G401.6 (cell line): Measurements from ENCODE around the gene ECSCR.

Source experiments
- FAIRE-seq: peaks from 2 replicates; lab custom pipeline; 2012; peaks lifted over from hg19 to GRCh38; lab: Jason Lieb, UNC

The ECSCR gene

GRCh38 chr5:139473565-139473964 is 11.0 kb upstream of the ECSCR start:
- no peak for FAIRE-seq

GRCh38 chr5:139473105-139473504 is 10.6 kb upstream of the ECSCR start:
- FAIRE-seq, result no peak

- no peak for FAIRE-seq
Observed at GRCh38 chr5:139472386-139473030, 10.0 kb upstream of the ECSCR start.

- no peak for FAIRE-seq
Observed at GRCh38 chr5:139470821-139471300, 8.3 kb upstream of the ECSCR start, which contains the start of gene SMIM33. TSS of gene SMIM33 (plus strand) at chr5:139471004. CDS start at chr5:139471122, 118 bp downstream.

- no peak for FAIRE-seq
Observed at GRCh38 chr5:139468421-139468931, 5.9 kb upstream of the ECSCR start.

GRCh38 chr5:139461698-139462097 is 845 bp downstream of the ECSCR start:
- FAIRE-seq, result no peak

- no peak for FAIRE-seq
Observed at GRCh38 chr5:139461176-139461575, 1.4 kb downstream of the ECSCR start.

GRCh38 chr5:139460455-139460854 is 2.1 kb downstream of the ECSCR start:
- no peak for FAIRE-seq

GRCh38 chr5:139459451-139459934 is 3.0 kb downstream of the ECSCR start:
- no peak for FAIRE-seq

- FAIRE-seq, result no peak
Observed at GRCh38 chr5:139458580-139459407, 3.7 kb downstream of the ECSCR start.

- no peak for FAIRE-seq
Observed at GRCh38 chr5:139457653-139458306, 4.8 kb downstream of the ECSCR start.

GRCh38 chr5:139457241-139457640 is 5.3 kb downstream of the ECSCR start:
- FAIRE-seq, result no peak

GRCh38 chr5:139456776-139457175 is 5.8 kb downstream of the ECSCR start:
- no peak for FAIRE-seq

- no peak for FAIRE-seq
Observed at GRCh38 chr5:139454568-139455290, 7.8 kb downstream of the ECSCR start.

- no peak for FAIRE-seq
Observed at GRCh38 chr5:139453683-139454567, 8.6 kb downstream of the ECSCR start.

- FAIRE-seq, result no peak
Observed at GRCh38 chr5:139451878-139452660, 10.5 kb downstream of the ECSCR start.

- FAIRE-seq, result no peak
Observed at GRCh38 chr5:139451176-139451575, 11.4 kb downstream of the ECSCR start.

- no peak for FAIRE-seq
Observed at GRCh38 chr5:139446956-139447779, 15.4 kb downstream of the ECSCR start.
